NCI-H187 (cell line): ENCODE measurements around the gene PRAMEF7.
"Not testable (repeated sequence)": the region's sequence is repeated elsewhere in the genome, so short reads cannot be mapped to it uniquely, and the experiment has no call there.

ENCODE experiments used
- DNase-seq, 2 experiments: peaks; one replicate each; lab custom pipeline; 2025; lab: John Stamatoyannopoulos, UW

Gene PRAMEF7

DNA sequence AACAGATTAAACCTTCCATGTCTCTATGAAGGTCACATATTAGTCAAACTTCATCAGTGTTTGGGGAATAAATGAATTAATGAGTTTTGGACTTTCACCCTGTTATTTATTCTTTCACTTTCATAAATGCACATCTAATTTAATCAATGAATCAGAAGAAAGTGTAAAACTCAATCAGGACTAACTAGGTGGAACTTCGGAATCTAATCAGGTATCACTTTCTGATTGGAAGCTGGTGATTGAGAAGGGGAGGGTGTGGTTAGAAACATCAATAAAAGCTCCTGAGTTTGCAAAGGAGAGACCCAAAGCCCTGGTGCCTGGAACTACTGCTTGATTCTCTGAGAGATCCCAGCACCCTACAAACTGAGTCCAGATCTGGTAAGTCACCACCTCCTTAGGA lies at the start of gene PRAMEF7:
PRAMEF7 (plus strand) TSS at position 301 of the 400 bp plus-strand sequence. CDS start 1,083 bp downstream, outside the sequence.
- DNase-seq: not testable (repeated sequence)

DNA sequence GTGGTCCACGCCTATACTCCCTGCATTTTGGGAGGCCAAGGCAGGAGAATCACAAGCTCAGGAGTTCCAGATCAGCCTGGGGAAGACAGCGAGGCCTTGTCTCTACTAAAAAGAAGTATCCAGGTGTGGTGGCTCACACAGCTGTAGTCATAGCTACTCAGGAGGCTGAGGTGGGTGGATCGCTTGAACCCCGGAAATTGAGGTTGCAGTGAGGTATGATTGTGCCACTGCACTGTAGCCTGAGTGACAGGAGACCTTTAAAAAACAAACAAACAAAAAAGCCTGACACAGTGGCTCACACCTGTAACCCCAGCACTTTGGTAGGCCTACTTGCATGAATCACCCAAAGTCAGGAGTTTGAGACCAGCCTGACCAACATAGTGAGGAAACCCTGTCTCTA lies 38.0 kb upstream of the PRAMEF7 start:
- not testable (repeated sequence) for DNase-seq

DNA sequence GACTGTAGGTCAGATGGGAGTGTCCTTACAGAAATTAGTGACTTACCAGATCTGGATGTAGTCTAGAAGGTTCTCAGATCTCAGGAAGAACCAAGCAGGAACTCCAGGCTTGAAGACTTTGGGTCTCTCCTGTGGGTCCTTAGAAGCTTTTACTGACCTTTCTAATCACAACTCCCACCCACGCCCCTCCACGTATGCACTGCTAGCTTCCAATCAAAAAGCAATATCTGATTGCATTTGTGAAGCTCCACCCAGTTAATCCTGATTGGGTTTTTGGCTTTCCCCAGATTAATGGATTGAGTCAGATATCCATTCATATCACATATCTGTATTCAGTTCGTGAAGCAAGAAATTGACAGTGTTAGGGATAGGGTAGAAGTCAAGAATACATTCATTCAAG lies 30.3 kb upstream of the PRAMEF7 start, which contains the start of gene PRAMEF4:
PRAMEF4 (minus strand) TSS at position 101 of the 400 bp plus-strand sequence. CDS start 2,807 bp downstream, outside the sequence.
- DNase-seq: not testable (repeated sequence)

DNA sequence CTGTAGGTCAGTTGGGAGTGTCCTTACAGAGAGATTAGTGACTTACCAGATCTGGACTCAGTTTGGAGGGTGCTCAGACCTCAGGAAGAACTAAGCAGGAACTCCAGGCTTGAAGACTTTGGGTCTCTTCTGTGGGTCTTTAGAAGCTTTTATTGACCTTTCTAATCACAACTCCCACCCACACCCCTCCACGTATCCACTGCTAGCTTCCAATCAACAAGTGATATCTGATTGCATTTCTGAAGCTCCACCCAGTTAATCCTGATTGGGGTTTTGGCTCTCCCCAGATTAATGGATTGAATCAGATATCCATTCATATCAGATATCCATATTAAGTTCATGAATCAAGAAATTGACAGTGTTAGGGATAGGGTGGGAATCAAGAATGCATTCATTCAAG lies 18.2 kb upstream of the PRAMEF7 start, which contains the start of gene PRAMEF10:
PRAMEF10 (minus strand) TSS at position 101 of the 400 bp plus-strand sequence. CDS start 2,423 bp downstream, outside the sequence.
- not testable (repeated sequence) for DNase-seq

DNA sequence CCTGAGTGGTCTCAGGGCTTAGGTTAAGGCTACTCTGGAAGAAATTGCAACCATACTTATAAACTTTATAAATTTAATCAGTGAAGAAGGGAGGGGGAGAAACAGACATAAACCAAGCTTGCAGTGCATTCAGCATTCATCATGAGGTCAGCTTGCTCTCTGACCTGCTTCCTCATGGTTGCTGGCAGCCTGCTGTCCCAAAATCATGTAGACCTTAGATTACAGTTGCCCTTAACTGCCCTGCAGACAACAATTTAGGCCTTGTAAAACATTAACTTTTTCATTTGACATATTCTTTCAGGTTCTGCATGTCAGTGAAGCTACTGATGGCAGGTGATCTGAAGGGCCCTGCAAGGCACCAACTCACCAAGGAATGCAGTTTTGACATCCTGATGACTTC lies 17.2 kb upstream of the PRAMEF7 start:
- DNase-seq: not testable (repeated sequence)

DNA sequence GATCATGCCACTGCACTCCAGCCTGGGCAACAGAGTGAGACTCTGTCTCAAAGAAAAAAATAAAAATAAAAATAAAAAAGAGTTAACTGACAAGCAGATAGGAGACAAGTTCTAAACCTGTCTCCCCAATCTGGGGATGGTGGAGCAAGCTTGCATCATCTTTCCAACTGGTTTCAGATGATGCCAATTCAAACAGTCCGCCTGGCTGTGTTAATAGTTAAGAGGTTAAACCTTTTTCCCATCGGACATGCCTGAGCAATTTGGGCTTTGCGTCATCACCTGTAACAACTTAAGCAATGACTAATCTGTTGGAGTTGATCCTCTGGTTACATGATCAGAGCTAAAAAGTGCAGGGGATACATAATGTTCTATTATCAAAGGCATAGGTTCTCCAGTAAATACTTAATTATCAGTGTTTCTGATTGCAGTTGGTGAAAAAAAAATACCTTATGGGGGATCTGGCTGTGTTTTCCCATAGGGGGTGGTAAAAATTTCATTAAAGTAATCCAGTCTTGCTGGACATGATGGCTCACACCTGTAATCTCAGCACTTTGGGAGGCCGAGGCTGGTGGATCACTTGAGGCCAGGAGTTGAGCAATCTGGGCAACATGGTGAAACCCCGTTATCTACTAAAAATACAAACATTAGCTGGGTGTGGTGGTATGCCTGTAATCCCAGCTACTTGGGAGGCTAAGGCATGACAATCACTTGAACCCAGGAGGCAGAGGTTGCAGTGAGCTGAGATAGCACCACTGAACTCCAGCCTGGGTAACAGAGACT lies 12.4 kb upstream of the PRAMEF7 start:
- DNase-seq: not testable (repeated sequence)

DNA sequence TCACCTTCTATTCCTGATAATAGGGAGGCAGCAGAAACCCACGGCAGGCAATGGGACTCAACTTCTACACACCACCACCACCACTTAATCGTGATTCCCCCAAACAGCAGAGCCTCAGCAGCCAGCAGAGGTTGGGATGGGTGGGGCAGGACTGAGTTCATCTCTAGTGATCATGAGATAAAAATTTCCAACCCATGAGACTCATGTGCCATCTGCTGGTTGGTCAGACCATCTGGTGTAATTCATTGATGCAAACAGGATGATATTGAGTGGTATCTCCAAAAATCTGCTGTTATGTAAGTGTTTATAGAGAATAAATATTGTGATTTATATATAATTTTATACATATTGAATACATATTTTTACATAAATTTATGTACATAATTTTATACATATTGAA lies 5.3 kb downstream of the PRAMEF7 start:
- DNase-seq: not testable (repeated sequence)

DNA sequence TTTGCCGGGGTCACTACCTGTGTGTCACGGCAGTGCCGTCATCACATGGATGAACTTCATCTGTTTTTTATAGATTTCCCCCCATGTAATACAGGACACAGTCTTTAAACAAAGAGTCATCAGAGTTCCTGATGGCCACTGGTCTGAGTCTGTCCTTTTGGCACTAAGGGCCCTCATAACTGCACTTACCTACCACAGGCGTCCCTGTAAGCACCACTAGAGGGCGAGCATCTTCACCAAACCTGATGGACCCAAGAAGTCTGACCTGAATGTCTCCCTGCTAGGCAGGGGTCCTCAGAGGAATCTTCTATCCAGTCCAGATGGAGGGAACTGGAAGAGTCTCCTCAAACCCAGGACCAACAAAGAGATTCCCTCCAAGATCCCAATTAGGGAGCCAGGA lies 8.0 kb downstream of the PRAMEF7 start:
- DNase-seq: not testable (repeated sequence)

DNA sequence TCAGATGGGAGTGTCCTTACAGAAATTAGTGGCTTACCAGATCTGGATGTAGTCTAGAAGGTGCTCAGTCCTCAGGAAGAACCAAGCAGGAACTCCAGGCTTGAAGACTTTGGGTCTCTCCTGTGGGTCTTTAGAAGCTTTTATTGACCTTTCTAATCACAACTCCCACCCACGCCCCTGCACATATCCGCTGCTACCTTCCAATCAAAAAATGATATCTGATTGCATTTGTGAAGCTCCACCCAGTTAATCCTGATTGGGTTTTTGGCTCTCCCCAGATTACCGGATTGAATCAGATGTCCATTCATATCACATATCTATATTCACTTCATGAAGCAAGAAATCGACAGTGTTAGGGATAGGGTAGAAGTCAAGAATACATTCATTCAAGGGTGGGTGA lies 31.1 kb downstream of the PRAMEF7 start, which contains the start of gene PRAMEF6:
PRAMEF6 (minus strand) TSS at position 101 of the 400 bp plus-strand sequence. CDS start 5,062 bp downstream, outside the sequence.
- not testable (repeated sequence) for DNase-seq
